Activated CD4-positive, alpha-beta memory T cell treated with anti-CD3 and anti-CD28 coated beads for 36 hours (primary cell): Measurements from ENCODE around the gene KLHDC9. TPM values are rescaled to one million over a fixed set of nuclear protein-coding genes. Genes with fewer than 3 reads are reported as not detected.

ENCODE experiments used
- CTCF ChIA-PET: fragments of 350-600 bp; sonication (Branson Sonifier 250); formaldehyde crosslinking; loops from one replicate; lab custom pipeline; 2021; ENCODE audit warnings: antibody characterized with exemption, inconsistent platforms; lab: Charles Lee
- POLR2A ChIA-PET: fragments of 350-600 bp; sonication (Branson Sonifier 250); formaldehyde crosslinking; loops from one replicate; lab custom pipeline; 2021; ENCODE audit warnings: antibody characterized with exemption; lab: Charles Lee
- DNase-seq: peaks from one replicate; pipeline ENCODE4 v3.0.0-alpha.2; 2020
- H3K27ac Mint-ChIP-seq: one replicate; pipeline ENCODE4 v1.8.0; 2021; ENCODE audit warnings: mixed read lengths
- H3K27me3 Mint-ChIP-seq: one replicate; pipeline ENCODE4 v1.8.0; 2021; ENCODE audit warnings: mixed read lengths
- H3K36me3 Mint-ChIP-seq: one replicate; pipeline ENCODE4 v1.8.0; 2021; ENCODE audit warnings: mixed read lengths
- H3K4me1 Mint-ChIP-seq: one replicate; pipeline ENCODE4 v1.8.0; 2021; ENCODE audit warnings: low read depth, mixed read lengths
- H3K4me3 Mint-ChIP-seq: one replicate; pipeline ENCODE4 v1.8.0; 2021; ENCODE audit warnings: mild to moderate bottlenecking, mixed read lengths
- H3K9me3 Mint-ChIP-seq: one replicate; pipeline ENCODE4 v1.8.0; 2021; ENCODE audit warnings: mixed read lengths
- intact Hi-C: fragments of 100-400 bp; cut with micrococcal nuclease; formaldehyde crosslinking; loops from one replicate; pipeline ENCODE4 v1.15.1; 2023
- total RNA-seq, 2 experiments: library from RNA; stranded (reverse); gene quantifications; one replicate each; pipeline ENCODE4 v1.2.3, GENCODE V29; 2021

Gene KLHDC9
- total RNA-seq, 2 experiments from 2014 or later, result 1.2 to 1.6 TPM

GRCh38 chr1:161117759-161118581, 19.8 kb downstream of the KLHDC9 start, which contains the start of the genes NIT1 and PFDN2:
NIT1 (plus strand) TSS chr1:161118105; CDS start chr1:161118177, 72 bp downstream.
PFDN2 (minus strand) TSS chr1:161118037; CDS start chr1:161118026, 11 bp downstream.
- Mint-ChIP-seq H3K27me3 (no peaks in the 10 kb centered on the region), H3K9me3 (no peaks in the 10 kb centered on the region), H3K4me1 (peaks cover 66% of the 10 kb centered on the region), H3K36me3 (peaks cover 43% of the 10 kb centered on the region), H3K27ac (peak within 1 kb of the TSS; percentile 84), H3K4me3 (peak within 1 kb of the TSS; percentile 93)
- ChIA-PET CTCF (interaction anchor here (1.1 to 3.9 kb wide), 7 partner anchors 9 to 76 kb away, joined by 3 to 40 read pairs (median 4); partner anchors contain the start of genes ARHGAP30, KLHDC9 and PPOX), POLR2A (interaction anchor here (0.8 to 3.2 kb wide), 13 partner anchors 10 to 491 kb away, joined by 3 to 18 read pairs (median 5); partner anchors contain the start of genes ARHGAP30, PPOX, TOMM40L and TSTD1)
- intact Hi-C loops, result loop anchor here (1.0 to 5.0 kb wide), 5 partner anchors 35 to 856 kb away; partner anchors contain the start of genes DCAF8, F11R, SDHC and UFC1
- DNase-seq, result peak; percentile 92

- POLR2A ChIA-PET, result interaction anchor here (0.9 to 2.4 kb wide), 4 partner anchors 9 to 282 kb away, joined by 3 to 11 read pairs (median 4); partner anchors contain the start of gene USF1
- Mint-ChIP-seq H3K27me3 (no peaks in the 10 kb centered on the region), H3K4me3 (peak overlapping the region; percentile 93), H3K27ac (peak overlapping the region; percentile 84), H3K4me1 (peaks cover 53% of the 10 kb centered on the region), H3K9me3 (no peaks in the 10 kb centered on the region), H3K36me3 (peaks cover 48% of the 10 kb centered on the region)
- intact Hi-C loops, result loop anchor here (1.0 to 5.0 kb wide), 5 partner anchors 13 to 857 kb away; partner anchors contain the start of genes DCAF8, DEDD, F11R and SDHC
- CTCF ChIA-PET, result interaction anchor here (0.6 to 3.9 kb wide), 5 partner anchors 21 to 111 kb away, joined by 3 to 40 read pairs (median 3); partner anchors contain the start of genes ARHGAP30 and KLHDC9
- DNase-seq, result peak; percentile 85
Observed at GRCh38 chr1:161119092-161119903, 21.1 kb downstream of the KLHDC9 start.

- Mint-ChIP-seq H3K4me1 (peaks cover 36% of the 10 kb centered on the region), H3K27me3 (no peaks in the 10 kb centered on the region), H3K36me3 (peaks cover 55% of the 10 kb centered on the region), H3K4me3 (no peak overlapping the region), H3K27ac (peak overlapping the region; percentile 82), H3K9me3 (no peaks in the 10 kb centered on the region)
- POLR2A ChIA-PET, result interaction anchor here (1.3 kb wide), 1 partner anchor 37 kb away, joined by 3 read pairs; no protein-coding TSS in a partner anchor
- intact Hi-C loops, result no loop called here
- CTCF ChIA-PET, result interaction anchor here (1.0 to 1.5 kb wide), 4 partner anchors 12 to 45 kb away, joined by 3 to 4 read pairs (median 3); partner anchors contain the start of genes DEDD and PPOX
- no peak for DNase-seq
Observed at GRCh38 chr1:161121042-161121650, 23.0 kb downstream of the KLHDC9 start.

GRCh38 chr1:161121834-161122233, 23.7 kb downstream of the KLHDC9 start:
- Mint-ChIP-seq H3K27me3 (no peaks in the 10 kb centered on the region), H3K36me3 (peaks cover 56% of the 10 kb centered on the region), H3K4me3 (no peak overlapping the region), H3K9me3 (no peaks in the 10 kb centered on the region), H3K27ac (peak overlapping the region; percentile 64), H3K4me1 (peaks cover 35% of the 10 kb centered on the region)
- intact Hi-C loops, result no loop called here
- ChIA-PET CTCF (interaction anchor here (1.0 to 1.5 kb wide), 4 partner anchors 11 to 44 kb away, joined by 3 to 4 read pairs (median 3); partner anchors contain the start of genes DEDD and PPOX), POLR2A (interaction anchor here (1.3 kb wide), 1 partner anchor 36 kb away, joined by 3 read pairs; no protein-coding TSS in a partner anchor)
- no peak for DNase-seq

GRCh38 chr1:161122967-161123366, 24.8 kb downstream of the KLHDC9 start:
- ChIA-PET CTCF (no interaction called here), POLR2A (no interaction called here)
- no peak for DNase-seq
- Mint-ChIP-seq H3K9me3 (no peaks in the 10 kb centered on the region), H3K27ac (peak overlapping the region; percentile 48), H3K4me3 (no peak overlapping the region), H3K27me3 (no peaks in the 10 kb centered on the region), H3K4me1 (peaks cover 41% of the 10 kb centered on the region), H3K36me3 (peaks cover 61% of the 10 kb centered on the region)
- intact Hi-C loops, result no loop called here

GRCh38 chr1:161127649-161128048, 29.5 kb downstream of the KLHDC9 start:
- Mint-ChIP-seq H3K4me3 (no peak overlapping the region), H3K27me3 (no peaks in the 10 kb centered on the region), H3K9me3 (no peaks in the 10 kb centered on the region), H3K4me1 (peaks cover 50% of the 10 kb centered on the region), H3K27ac (no peak overlapping the region), H3K36me3 (peaks cover 53% of the 10 kb centered on the region)
- no peak for DNase-seq
- CTCF ChIA-PET, result interaction anchor here (0.8 to 1.2 kb wide), 3 partner anchors 10 to 30 kb away, joined by 3 to 4 read pairs (median 4); partner anchors contain the start of genes NIT1 and PFDN2
- intact Hi-C loops, result no loop called here
- POLR2A ChIA-PET, result interaction anchor here (1.0 to 1.1 kb wide), 2 partner anchors 9 to 10 kb away, joined by 4 to 5 read pairs; partner anchors contain the start of genes NIT1 and PFDN2

- intact Hi-C loops, result no loop called here
- Mint-ChIP-seq H3K27me3 (no peaks in the 10 kb centered on the region), H3K4me1 (peaks cover 50% of the 10 kb centered on the region), H3K9me3 (no peaks in the 10 kb centered on the region), H3K36me3 (peaks cover 46% of the 10 kb centered on the region), H3K27ac (no peak overlapping the region), H3K4me3 (no peak overlapping the region)
- ChIA-PET CTCF (interaction anchor here (1.2 kb wide), 1 partner anchor 9 kb away, joined by 4 read pairs; no protein-coding TSS in a partner anchor), POLR2A (interaction anchor here (1.1 kb wide), 1 partner anchor 12 kb away, joined by 5 read pairs; no protein-coding TSS in a partner anchor)
- DNase-seq, result no peak
Observed at GRCh38 chr1:161128591-161129420, 30.6 kb downstream of the KLHDC9 start.

GRCh38 chr1:161130266-161130665, 32.1 kb downstream of the KLHDC9 start:
- ChIA-PET POLR2A (no interaction called here), CTCF (no interaction called here)
- DNase-seq, result no peak
- Mint-ChIP-seq H3K27ac (peak overlapping the region; percentile 44), H3K27me3 (no peaks in the 10 kb centered on the region), H3K4me3 (no peak overlapping the region), H3K36me3 (peaks cover 40% of the 10 kb centered on the region), H3K4me1 (peaks cover 54% of the 10 kb centered on the region), H3K9me3 (no peaks in the 10 kb centered on the region)
- intact Hi-C loops, result loop anchor here (5.0 kb wide), 1 partner anchor 293 kb away; no protein-coding TSS in a partner anchor

GRCh38 chr1:161131523-161132409, 33.6 kb downstream of the KLHDC9 start:
- H3K27ac Mint-ChIP-seq, result no peak overlapping the region
- peak; percentile 25 for DNase-seq
- no peaks in the 10 kb centered on the region for H3K27me3 Mint-ChIP-seq
- ChIA-PET POLR2A (interaction anchor here (0.8 to 2.7 kb wide), 8 partner anchors 22 to 91 kb away, joined by 3 to 16 read pairs (median 4); partner anchors contain the start of genes NDUFS2, PPOX and UFC1), CTCF (interaction anchor here (0.8 to 4.3 kb wide), 8 partner anchors 32 to 134 kb away, joined by 3 to 22 read pairs (median 6); partner anchors contain the start of genes ARHGAP30, KLHDC9, PPOX and TOMM40L)
- intact Hi-C loops, result loop anchor here (1.0 to 5.0 kb wide), 5 partner anchors 12 to 294 kb away; partner anchors contain the start of genes UFC1 and USF1
- H3K9me3 Mint-ChIP-seq, result no peaks in the 10 kb centered on the region
- H3K4me3 Mint-ChIP-seq, result no peak overlapping the region
- H3K36me3 Mint-ChIP-seq, result peaks cover 29% of the 10 kb centered on the region
- peaks cover 49% of the 10 kb centered on the region for H3K4me1 Mint-ChIP-seq
